C4-2B (cell line): ENCODE results near the gene FBXL14.

Experiments used
- H3K27ac ChIP-seq: fragments of 450-650 bp; 2 replicates; pipeline ENCODE4 v1.5.1; 2017
- CTCF ChIP-seq: fragments of 450-650 bp; conservative IDR thresholded peaks from 2 replicates; pipeline ENCODE4 v1.5.1; 2017; ENCODE audit warnings: mild to moderate bottlenecking
- ZFX ChIP-seq: fragments of 450-650 bp; IDR thresholded peaks from 2 replicates; pipeline ENCODE4 v1.6.1; 2017

FBXL14 gene

GRCh38 chr12:1594261-1595025 lies at the start of gene FBXL14:
Gene FBXL14, minus strand, starts transcription at chr12:1594581. Its CDS starts 515 bp downstream, at chr12:1594066.
- H3K27ac ChIP-seq, result peak within 1 kb of the TSS; percentile 98
- TF ChIP-seq CTCF (no peak; the same call in 1 of the 2 replicates), ZFX (peak; percentile 53)

- H3K27ac ChIP-seq, result no peak overlapping the region
- TF ChIP-seq CTCF, result no peak
- no peak for TF ChIP-seq ZFX
Measured at GRCh38 chr12:1643905-1644533, 49.6 kb upstream of the FBXL14 start.

GRCh38 chr12:1643043-1643442 lies 48.7 kb upstream of the FBXL14 start:
- TF ChIP-seq CTCF, result no peak
- no peak for TF ChIP-seq ZFX
- no peak overlapping the region for H3K27ac ChIP-seq

GRCh38 chr12:1642513-1642912 lies 48.1 kb upstream of the FBXL14 start:
- TF ChIP-seq CTCF, result no peak
- TF ChIP-seq ZFX, result no peak
- no peak overlapping the region for H3K27ac ChIP-seq

- H3K27ac ChIP-seq, result no peak overlapping the region
- TF ChIP-seq ZFX, result no peak
- TF ChIP-seq CTCF, result no peak
Measured at GRCh38 chr12:1640328-1641234, 46.2 kb upstream of the FBXL14 start.

- no peak for TF ChIP-seq ZFX
- TF ChIP-seq CTCF, result no peak
- H3K27ac ChIP-seq, result no peak overlapping the region
Measured at GRCh38 chr12:1639538-1639937, 45.2 kb upstream of the FBXL14 start.
